ENCODE measurements around the gene CORO2B.

- TF ChIP-seq POLR2A (IDR thresholded peaks at IDR 0.05) (no peak), POLR2AphosphoS5 (IDR thresholded peaks at IDR 0.05) (no peak), CTCF (IDR thresholded peaks at IDR 0.05) (no peak), EP300 (IDR thresholded peaks at IDR 0.05) (no peak)
Measured at GRCh38 chr15:68666812-68667450, 88.1 kb downstream of the CORO2B start.
